ENCODE measurements around the gene LY9.
A peak's percentile ranks its signal among the peaks of the same experiment; 100 is the strongest.

DNA sequence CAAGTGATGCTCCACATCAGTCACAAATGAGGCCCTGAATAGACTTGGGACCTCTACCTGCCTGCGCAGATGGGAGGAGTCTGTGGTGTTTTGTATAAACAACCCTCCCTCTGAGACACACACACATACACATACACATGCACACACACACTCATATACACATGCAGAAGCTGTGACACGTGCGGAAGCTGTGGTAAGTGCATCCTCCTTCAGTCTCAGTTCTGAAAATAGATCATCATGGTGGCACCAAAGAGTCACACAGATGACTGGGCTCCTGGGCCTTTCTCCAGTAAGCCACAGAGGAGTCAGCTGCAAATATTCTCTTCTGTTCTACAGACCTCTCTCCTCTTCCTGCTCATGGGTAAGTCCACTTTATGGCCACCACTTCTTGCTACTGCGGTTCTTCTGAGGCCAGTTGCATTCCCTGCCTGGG, at the start of gene LY9:
- TF ChIP-seq POLR2A (IDR thresholded peaks at IDR 0.05) = peak; percentile 19
- TF ChIP-seq, protein P1, sequence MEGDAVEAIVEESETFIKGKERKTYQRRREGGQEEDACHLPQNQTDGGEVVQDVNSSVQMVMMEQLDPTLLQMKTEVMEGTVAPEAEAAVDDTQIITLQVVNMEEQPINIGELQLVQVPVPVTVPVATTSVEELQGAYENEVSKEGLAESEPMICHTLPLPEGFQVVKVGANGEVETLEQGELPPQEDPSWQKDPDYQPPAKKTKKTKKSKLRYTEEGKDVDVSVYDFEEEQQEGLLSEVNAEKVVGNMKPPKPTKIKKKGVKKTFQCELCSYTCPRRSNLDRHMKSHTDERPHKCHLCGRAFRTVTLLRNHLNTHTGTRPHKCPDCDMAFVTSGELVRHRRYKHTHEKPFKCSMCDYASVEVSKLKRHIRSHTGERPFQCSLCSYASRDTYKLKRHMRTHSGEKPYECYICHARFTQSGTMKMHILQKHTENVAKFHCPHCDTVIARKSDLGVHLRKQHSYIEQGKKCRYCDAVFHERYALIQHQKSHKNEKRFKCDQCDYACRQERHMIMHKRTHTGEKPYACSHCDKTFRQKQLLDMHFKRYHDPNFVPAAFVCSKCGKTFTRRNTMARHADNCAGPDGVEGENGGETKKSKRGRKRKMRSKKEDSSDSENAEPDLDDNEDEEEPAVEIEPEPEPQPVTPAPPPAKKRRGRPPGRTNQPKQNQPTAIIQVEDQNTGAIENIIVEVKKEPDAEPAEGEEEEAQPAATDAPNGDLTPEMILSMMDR (IDR thresholded peaks at IDR 0.05) = no peak

Data from right lobe of liver (tissue), 4 donors.